Measurements from ENCODE around the gene NAGLU. TPM values are rescaled to one million over a fixed set of nuclear protein-coding genes. Genes with fewer than 3 reads are reported as not detected.

The NAGLU gene
- polyA plus RNA-seq, 2 of the 4 experiments (the other 2 are of a cell fraction), result 17.8 to 34.5 TPM

DNA sequence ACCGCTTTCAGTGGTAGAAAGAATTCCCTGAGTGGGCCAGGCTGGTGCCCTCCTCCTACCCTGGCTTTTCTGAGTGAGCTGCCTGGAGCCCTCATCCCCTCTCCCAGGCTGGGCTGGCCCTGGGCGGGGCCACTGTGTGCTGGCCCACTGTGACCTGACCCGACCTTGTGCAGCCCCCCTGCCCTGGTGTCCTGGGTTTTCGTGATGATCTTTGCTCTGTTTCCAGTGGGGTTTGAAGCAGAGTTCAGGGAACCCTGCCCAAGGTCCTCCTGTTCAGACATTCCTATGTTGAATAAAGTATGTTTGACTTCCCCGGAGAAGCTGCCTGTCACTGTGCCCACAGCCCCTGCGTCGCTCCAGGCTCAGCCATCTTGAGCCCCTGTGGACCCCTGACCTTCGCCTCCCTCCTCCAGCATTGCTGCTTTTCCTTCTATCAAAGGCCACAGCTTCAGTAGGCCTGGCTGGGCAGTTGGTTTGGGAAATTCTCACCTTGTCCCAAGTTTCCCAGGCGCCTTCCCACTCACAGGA lies 13.7 kb upstream of the NAGLU start:
- peak overlapping the region; percentile 95 to 98 for H3K27ac ChIP-seq
- ATAC-seq (no peak), DNase-seq (ENCODE audit: low read depth in 1 of 2, low spot score in 1 of 2) (no peak), FAIRE-seq (no peak)
- POLR2A ChIA-PET, result no interaction called here
- no peaks in the 10 kb centered on the region for H3K9me3 ChIP-seq
- H3K4me2 ChIP-seq, result no peak overlapping the region; the same call in 2 of the 3 replicates
- CTCF ChIA-PET, result interaction anchor here (0.8 to 17.8 kb wide), 9 partner anchors 6 to 200 kb away, joined by 3 to 231 read pairs (median 4); partner anchors contain the start of genes CAVIN1 and NAGLU
- H3K4me3 ChIP-seq, result no peak overlapping the region
- whole genome bisulfite sequencing (ENCODE audit: missing lambda C conversion rate), result 80% methylated on average over 9 of the region's 9 CpGs
- peaks cover 69% of the 10 kb centered on the region for H3K4me1 ChIP-seq
- TF ChIP-seq EHMT2 (IDR thresholded peaks at IDR 0.05; ENCODE audit: low read depth) (no peak), FOSL2 (IDR thresholded peaks at IDR 0.05) (no peak), FOSL2 (CRISPR knock-in tag; IDR thresholded peaks at IDR 0.05) (no peak), CHD4 (IDR thresholded peaks at IDR 0.05; ENCODE audit: borderline replicate concordance) (no peak), ZFP36 (IDR thresholded peaks at IDR 0.05; ENCODE audit: borderline replicate concordance, partially characterized antibody) (no peak)
- TF ChIP-seq, protein P1, sequence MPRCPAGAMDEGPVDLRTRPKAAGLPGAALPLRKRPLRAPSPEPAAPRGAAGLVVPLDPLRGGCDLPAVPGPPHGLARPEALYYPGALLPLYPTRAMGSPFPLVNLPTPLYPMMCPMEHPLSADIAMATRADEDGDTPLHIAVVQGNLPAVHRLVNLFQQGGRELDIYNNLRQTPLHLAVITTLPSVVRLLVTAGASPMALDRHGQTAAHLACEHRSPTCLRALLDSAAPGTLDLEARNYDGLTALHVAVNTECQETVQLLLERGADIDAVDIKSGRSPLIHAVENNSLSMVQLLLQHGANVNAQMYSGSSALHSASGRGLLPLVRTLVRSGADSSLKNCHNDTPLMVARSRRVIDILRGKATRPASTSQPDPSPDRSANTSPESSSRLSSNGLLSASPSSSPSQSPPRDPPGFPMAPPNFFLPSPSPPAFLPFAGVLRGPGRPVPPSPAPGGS (IDR thresholded peaks at IDR 0.05), result no peak
- TF ChIP-seq, protein P2, sequence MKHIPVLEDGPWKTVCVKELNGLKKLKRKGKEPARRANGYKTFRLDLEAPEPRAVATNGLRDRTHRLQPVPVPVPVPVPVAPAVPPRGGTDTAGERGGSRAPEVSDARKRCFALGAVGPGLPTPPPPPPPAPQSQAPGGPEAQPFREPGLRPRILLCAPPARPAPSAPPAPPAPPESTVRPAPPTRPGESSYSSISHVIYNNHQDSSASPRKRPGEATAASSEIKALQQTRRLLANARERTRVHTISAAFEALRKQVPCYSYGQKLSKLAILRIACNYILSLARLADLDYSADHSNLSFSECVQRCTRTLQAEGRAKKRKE (CRISPR knock-in tag; IDR thresholded peaks at IDR 0.05; ENCODE audit: low read depth), result no peak

DNA sequence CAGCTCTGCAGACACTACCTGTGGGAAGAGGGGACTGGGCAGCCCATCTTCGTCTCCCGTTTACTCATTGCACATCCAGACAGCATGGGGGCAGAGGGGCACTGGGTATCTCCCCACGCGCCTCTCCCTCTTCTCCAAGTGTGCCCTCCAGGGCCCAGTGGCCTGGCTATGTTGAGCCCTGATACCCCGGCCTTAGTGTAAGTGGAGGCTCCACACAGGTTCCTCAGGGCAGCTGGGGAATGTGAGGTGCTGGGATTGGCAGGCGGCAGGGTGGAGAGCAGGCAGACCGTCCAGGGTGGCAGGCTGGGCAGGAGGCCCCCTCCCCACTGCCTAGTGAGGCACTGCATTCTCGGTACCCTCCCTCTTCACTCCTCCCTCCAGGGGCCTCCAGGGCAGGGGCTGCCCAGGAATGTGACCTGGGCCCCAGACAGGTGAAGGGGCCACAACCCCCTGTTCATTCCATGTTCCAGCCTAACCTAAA lies 13.2 kb upstream of the NAGLU start:
- Histone ChIP-seq H3K4me2 (no peak overlapping the region), H3K9me3 (no peaks in the 10 kb centered on the region), H3K4me1 (peaks cover 69% of the 10 kb centered on the region), H3K27ac (peak overlapping the region; percentile 95 to 98; a peak in 5 of 6 replicates), H3K4me3 (no peak overlapping the region)
- ATAC-seq, result no peak
- POLR2A ChIA-PET, result no interaction called here
- WGBS (ENCODE audit: missing lambda C conversion rate), result 98% methylated on average over 8 of the region's 8 CpGs
- CTCF ChIA-PET, result interaction anchor here (0.8 to 17.8 kb wide), 10 partner anchors 7 to 211 kb away, joined by 3 to 231 read pairs (median 4); partner anchors contain the start of genes CAVIN1 and NAGLU
- TF ChIP-seq HOXB5 (CRISPR knock-in tag; IDR thresholded peaks at IDR 0.05) (no peak), SMC3 (IDR thresholded peaks at IDR 0.05) (no peak), ESRRA (IDR thresholded peaks at IDR 0.05; ENCODE audit: borderline replicate concordance, low read length) (no peak), MAFK (IDR thresholded peaks at IDR 0.05; ENCODE audit: partially characterized antibody) (no peak), FOSB (CRISPR knock-in tag; IDR thresholded peaks at IDR 0.05) (no peak), PHF8 (IDR thresholded peaks at IDR 0.05; ENCODE audit: borderline replicate concordance, low read depth) (no peak), RARB (CRISPR knock-in tag; IDR thresholded peaks at IDR 0.05) (no peak), ZSCAN20 (CRISPR knock-in tag; IDR thresholded peaks at IDR 0.05) (no peak), BHLHE40 (IDR thresholded peaks at IDR 0.05; ENCODE audit: low read depth, low read length) (no peak), NR3C1 (IDR thresholded peaks at IDR 0.05) (no peak), CBX2 (IDR thresholded peaks at IDR 0.05; ENCODE audit: borderline replicate concordance, low read depth) (no peak), CEBPB (IDR thresholded peaks at IDR 0.05) (no peak), RCOR1 (IDR thresholded peaks at IDR 0.05; ENCODE audit: low read depth, low read length) (no peak), RAD21 (conservative IDR thresholded peaks at IDR 0.05 in 1 of 2, IDR thresholded peaks at IDR 0.05 in 1 of 2) (no peak), KDM5A (IDR thresholded peaks at IDR 0.05) (no peak)
- TF ChIP-seq, protein P3, sequence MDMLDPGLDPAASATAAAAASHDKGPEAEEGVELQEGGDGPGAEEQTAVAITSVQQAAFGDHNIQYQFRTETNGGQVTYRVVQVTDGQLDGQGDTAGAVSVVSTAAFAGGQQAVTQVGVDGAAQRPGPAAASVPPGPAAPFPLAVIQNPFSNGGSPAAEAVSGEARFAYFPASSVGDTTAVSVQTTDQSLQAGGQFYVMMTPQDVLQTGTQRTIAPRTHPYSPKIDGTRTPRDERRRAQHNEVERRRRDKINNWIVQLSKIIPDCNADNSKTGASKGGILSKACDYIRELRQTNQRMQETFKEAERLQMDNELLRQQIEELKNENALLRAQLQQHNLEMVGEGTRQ (IDR thresholded peaks at IDR 0.05), result no peak
- TF ChIP-seq, protein P4, sequence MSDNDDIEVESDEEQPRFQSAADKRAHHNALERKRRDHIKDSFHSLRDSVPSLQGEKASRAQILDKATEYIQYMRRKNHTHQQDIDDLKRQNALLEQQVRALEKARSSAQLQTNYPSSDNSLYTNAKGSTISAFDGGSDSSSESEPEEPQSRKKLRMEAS (IDR thresholded peaks at IDR 0.05), result no peak
- TF ChIP-seq, protein P1 (IDR thresholded peaks at IDR 0.05), result no peak
- TF ChIP-seq, protein P2 (CRISPR knock-in tag; IDR thresholded peaks at IDR 0.05; ENCODE audit: low read depth), result no peak
- FAIRE-seq, result no peak
- DNase-seq (ENCODE audit: low read depth in 1 of 2, low spot score in 1 of 2), result no peak

Data from A549 (cell line).